Stomach (tissue), 4 donors: ENCODE results near the gene PTER.

Experiments used
- EP300 ChIP-seq: sonication (generic); formaldehyde crosslinking; IDR thresholded peaks from one replicate; pipeline ENCODE4 v1.6.1; 2017; ENCODE audit warnings: antibody characterized with exemption
- POLR2A ChIP-seq, 4 donors: fragments of 450-650 bp; IDR thresholded peaks; one replicate each; pipeline ENCODE4 v1.6.1; 2016; ENCODE audit warnings: antibody characterized with exemption in 4 of 4, control low read depth in 2 of 4, mild to moderate bottlenecking in 1 of 4, moderate library complexity in 1 of 4
- POLR2AphosphoS5 ChIP-seq, 3 donors: sonication (generic); formaldehyde crosslinking; IDR thresholded peaks; one replicate each; pipeline ENCODE4 v1.6.1; 2016; ENCODE audit warnings: antibody characterized with exemption in 3 of 3
- TF ChIP-seq, protein P1 (sequence below), 7 experiments: fragments of 450-650 bp in 4 of 7; fragments of 200-600 bp in 3 of 7; sonication (generic) in 3 of 7; IDR thresholded peaks; one replicate each; pipeline ENCODE4 v1.5.1; 2016 to 2019; ENCODE audit warnings: antibody characterized with exemption in 7 of 7, control low read depth in 2 of 7, mild to moderate bottlenecking in 1 of 7

DNA sequence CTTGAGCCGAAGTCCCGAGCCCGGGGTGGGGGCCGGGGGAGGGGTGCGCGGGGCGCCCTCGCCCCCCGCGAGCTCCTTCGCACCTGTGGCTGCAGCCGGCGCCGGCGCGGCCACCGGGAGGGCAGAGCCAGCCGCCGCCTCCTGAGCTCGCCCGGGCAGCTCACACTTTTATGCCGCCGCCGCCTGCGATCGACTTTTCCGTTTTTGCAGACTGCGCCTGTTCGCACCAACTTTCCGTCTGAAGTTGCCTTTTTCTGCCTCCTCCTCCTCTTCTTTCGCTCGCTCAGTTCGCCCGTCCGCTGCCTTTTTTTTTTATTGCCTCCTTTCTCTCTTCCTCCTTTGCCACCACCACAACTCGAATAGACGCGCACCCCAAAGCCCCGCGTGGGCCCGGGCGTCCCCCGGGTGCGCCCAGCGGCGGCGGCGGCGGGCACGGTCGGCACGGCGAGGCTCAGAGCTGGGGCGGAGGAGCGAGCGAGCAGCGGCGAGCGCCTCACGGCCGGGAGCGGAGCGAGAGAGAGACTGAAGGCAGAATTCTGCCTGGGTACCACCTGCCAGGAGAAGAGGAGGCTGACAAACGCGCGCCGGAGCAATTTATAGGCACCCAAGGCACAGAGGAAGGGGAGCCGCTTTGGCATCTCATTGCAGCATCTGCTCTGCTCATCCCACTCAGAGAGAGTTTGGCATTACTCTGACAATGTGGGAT lies 84.7 kb downstream of the PTER start, which contains the start of gene C1QL3:
- TF ChIP-seq, protein P1, sequence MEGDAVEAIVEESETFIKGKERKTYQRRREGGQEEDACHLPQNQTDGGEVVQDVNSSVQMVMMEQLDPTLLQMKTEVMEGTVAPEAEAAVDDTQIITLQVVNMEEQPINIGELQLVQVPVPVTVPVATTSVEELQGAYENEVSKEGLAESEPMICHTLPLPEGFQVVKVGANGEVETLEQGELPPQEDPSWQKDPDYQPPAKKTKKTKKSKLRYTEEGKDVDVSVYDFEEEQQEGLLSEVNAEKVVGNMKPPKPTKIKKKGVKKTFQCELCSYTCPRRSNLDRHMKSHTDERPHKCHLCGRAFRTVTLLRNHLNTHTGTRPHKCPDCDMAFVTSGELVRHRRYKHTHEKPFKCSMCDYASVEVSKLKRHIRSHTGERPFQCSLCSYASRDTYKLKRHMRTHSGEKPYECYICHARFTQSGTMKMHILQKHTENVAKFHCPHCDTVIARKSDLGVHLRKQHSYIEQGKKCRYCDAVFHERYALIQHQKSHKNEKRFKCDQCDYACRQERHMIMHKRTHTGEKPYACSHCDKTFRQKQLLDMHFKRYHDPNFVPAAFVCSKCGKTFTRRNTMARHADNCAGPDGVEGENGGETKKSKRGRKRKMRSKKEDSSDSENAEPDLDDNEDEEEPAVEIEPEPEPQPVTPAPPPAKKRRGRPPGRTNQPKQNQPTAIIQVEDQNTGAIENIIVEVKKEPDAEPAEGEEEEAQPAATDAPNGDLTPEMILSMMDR (IDR thresholded peaks at IDR 0.05) = no peak
- TF ChIP-seq POLR2AphosphoS5 (IDR thresholded peaks at IDR 0.05) (no peak), POLR2A (IDR thresholded peaks at IDR 0.05) (no peak), EP300 (no peak)
